Stimulated activated CD4-positive, alpha-beta T cell treated with anti-CD3 and anti-CD28 coated beads, Interleukin-12 subunit alpha, Interleukin-12 subunit beta, amount 100 ng/mL, for 24 hours (primary cell): ENCODE results near the gene GAK.

Experiments used
- DNase-seq, 2 experiments: peaks; one replicate each; pipeline ENCODE4 v3.0.0-alpha.2; 2020; ENCODE audit warnings: low read depth in 2 of 2

GAK gene

DNA sequence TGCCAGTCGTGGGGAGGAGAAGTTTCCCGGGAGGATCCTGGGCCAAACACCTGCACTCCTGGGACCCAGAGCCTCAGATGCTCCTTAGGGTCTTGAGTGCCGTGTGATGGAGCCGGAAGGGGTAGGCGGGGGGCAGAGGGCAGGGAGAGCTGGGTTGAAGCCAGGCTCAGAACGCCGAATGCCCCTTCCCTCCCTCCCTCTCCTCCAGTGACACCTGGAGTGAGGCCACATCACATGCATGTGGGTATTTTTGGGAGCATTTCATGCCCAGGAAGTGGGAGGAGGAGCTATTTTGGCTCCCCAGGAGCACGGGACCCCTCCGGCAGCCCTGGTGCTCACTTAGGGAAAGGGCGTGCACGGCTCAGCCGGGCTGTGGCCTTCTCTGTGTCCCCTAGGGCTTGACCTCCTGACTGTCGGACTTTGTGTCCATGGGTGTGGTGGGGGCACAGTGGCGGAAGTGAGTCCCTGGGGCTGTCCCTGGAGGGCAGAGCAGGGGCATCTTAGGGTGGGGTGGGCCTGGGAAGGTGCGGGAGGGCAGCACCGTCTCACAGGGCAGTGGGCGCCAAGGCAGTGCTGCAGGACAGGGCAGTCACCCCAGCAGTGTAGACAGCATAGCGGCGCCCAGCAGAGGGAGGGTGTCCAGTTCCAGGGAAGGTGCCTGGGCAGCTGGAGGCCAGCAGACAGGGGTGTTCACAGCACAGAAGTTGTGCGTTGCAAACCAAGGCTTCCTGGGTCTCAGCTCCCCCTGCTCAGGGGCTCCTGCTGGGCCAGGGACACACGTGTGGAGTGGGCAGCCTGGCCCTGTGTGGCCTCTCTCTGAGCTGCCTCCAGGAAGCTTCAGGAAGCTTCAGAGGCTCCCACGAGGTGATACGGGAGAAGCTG is 101.3 kb downstream of the GAK start:
- DNase-seq = no peak

DNA sequence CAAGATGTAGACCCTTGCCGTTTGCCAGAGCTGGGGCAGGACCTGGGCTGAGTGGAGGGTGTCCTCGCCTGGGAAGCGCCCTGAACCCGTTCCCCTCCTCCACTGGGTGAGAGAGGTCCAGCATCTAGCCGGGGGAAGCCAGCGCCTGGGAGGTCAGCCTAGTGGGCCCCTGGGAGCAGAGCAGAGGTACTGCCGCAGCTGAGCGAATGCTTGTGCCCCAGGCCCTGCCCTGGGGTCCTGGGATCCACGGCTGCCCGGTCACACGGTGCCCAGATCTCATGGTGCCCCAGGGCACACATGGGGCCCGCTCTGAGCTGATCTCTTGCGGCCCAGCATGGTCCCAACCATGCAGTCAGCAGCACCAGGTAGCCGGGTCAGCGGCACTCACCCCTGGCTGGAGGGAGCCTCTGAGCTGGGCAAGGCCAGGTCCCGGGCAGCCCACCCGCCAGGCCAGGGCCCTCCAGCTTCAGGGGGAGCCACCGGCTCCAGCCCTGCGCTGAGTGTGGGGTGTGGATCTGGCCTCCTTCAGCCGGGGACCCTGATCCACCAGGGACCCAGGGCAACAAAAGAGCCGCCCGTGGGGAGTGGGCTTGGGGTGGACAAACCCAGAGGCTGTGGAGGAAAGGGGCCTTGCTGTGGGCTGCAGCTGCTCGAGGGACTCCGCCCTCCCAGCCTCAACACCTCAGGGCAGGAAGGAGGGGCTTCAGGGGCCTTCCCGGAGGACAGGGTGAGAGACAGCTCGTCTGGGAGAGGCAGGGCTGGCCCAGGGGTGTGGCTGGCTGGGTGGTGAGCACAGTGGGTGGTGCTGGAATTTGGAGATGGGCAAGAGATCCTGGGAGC is 102.1 kb downstream of the GAK start:
- no peak for DNase-seq

DNA sequence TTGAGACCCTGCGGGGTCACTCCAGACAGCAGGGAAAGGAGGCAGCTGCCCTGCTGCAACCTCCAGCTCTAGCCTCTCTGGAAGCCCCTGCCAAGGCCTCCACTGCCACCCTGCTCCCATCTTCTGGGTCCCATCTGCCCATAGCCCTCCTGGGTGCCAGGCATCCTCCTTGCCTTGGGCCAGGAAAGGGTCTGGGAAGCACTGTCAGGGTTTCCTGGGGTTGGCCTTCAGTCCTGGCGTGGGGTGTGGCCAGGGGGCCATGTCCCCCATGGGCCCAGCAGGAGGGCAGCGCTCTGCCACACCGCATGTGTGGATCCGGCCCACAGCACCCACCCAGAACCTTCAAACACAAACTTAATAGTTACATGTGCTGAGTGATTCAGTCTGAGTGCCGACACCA is 102.8 kb downstream of the GAK start:
- no peak for DNase-seq

DNA sequence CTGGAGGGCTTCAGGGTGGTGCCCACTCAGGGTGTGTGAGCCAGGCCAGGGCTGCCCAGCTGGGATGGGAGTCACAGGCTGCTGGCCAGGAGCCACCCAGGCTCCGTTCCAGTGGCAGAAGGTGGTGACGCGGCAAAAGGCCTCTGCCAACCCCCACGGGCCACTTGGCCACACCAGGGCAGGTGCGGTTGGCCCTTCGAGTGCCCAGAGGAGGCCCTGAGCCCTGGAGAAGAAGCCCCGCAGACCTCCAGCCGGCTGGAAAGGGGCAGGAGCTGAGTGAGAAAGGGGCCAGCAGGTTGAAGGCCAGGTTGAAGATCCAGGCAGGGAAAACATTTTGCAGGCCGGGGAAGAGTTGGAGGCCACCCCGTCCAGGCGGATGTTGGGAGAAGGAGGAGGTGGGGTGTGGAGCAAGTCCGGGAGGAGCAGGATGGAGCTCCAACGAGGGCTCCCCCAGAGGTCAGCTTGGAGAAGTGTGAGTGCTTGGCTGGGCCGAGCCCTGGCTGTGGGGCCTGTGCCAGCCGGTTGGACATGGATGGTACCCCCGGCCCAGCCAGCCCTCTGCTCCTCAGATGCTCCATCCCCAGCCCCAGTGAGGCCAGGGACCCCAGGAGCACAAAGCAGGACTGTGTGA is 103.4 kb downstream of the GAK start:
- no peak for DNase-seq

DNA sequence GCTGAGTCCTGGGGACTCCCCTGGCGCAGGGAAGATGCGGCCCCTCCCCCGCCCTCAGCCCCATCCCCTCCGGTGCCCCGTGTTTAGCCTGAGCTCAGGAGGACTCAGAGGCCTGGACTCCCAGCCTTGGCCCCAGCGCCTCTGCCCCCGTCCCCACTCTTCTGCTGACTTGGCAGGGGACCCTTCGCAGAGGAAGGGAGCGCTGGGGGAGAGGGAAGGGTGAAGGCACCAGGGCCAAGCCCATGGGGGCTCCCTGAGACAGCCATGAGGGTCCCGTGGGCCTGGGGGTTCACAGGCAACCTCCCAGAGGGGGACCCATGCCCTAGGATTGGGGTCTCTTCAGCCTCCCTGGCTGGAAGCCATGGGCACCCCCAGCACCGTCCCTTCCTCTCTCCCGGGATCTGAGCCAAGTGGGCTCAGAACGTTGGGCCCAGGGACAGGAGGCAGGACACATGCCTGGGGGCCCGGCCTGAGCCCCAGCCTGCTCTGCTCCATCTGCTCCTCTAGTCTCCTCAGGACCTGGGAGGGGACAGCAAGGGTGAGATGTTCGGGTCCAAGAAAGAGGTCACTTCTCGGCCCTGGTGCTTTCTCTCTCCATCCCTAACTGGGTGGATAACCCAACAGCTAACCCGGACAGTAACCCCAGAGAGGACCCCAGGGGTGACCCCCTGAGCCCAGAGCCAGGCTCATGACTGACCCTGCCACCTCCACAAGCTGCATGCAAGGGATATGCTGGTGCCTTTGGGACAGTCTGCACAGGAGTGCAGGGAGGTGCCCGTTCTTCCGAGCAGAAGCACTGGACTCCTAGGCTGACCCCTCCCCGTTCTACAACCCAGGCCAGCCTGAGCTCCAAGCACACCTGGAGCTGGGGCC is 104.7 kb downstream of the GAK start:
- no peak for DNase-seq

DNA sequence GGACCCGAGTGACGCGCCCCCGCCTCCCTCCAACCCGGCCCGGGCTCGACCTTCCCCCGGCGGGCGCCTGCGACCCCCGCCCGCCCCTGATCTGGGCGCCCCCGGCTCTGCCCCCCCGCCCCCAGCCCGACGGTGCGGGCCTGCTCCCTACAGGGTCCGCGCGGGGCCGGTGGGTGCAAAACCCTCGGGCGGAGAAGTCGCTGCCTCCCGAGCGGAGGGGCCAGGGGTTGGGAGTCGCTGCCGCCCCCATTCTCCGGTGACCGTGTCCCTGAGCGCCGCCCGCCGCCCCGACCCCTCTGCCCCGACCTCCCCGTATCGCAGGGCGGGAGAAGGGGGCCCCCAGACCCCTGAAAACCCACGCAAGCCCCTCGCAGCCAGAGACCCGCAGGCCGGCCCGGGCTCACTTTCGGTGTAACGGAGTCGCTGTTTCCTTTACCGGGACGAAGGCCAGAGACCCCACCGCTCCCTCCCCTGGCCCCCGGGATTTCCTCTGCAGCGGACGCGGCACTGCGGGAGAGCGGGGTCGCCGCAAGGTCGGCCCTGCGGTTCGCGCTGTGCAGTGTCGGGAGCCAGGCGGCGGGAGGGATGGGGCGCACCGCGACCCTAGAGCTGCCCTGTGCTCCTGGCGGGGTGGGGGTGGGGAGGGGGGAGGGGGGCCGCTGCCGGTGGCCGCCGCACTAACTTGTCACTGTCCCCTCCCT is 105.5 kb downstream of the GAK start:
- no peak for DNase-seq

DNA sequence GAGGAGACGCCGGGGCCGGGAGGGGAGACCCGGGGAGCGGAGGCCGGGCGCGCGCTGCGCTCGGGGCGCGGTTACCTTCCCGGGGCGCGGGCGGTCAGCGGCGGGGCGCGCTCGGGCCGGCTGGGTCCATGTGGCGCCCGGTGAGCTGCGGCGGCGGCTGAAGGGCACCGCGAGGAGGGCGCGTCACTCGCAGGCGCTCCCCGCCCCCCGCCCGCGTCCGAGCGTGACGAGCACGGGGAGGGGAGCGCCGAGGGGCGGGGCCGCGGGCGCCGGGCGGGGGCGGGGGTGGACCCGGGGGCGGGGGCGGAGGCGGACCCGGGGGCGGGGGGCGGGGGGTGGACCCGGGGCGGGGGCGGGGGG is 106.2 kb downstream of the GAK start, which contains the start of gene CPLX1:
CPLX1 (minus strand) TSS at position 159 of the 360 bp plus-strand sequence. CDS start 1,607 bp downstream, outside the sequence.
- peak in 1 of 2 experiments; percentile 17 for DNase-seq

DNA sequence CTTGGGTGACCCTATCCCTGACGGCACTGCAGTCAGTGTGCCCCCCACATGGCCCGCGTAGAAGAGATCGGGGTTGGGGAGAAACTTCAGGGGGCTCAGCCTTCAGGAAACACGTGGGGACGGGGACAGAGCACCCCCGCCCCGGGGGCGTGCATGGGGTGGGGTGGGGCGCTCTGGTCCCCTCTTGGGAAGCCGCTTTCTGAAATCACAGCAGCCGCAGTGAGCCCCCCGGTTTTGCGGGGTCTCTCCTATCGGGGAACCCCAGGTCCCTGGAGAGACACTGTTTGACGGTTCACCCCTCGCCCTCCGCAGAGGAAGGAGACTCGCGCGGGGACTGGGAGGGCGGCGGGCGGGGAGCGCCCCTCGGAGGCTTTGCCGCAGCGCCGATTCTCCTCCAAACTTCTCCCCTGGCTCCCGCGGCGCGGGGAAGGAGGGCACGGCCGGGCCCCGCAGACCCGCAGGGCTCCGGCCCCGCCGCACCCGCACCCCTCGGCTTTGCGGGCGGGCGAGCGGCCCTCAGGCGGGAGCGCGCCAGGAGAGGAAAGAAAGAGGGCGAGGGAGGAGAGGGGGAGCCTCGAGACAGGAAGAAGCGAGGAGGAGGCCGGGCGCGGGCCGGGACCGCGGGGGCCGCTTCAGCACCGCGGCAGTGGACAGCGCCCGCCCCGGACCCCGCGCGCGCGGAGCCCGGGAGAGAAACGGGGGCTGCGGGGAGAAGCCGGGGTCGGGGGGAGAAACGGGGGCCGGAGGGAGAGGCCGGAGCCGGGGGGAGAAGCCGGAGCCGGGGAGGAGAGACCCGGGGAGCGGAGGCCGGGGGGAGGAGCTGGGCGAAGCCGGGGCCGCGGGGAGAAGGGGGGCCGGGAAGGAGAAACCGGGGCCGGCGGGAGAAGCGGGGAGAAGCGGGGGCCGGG is 106.8 kb downstream of the GAK start:
- DNase-seq = no peak

DNA sequence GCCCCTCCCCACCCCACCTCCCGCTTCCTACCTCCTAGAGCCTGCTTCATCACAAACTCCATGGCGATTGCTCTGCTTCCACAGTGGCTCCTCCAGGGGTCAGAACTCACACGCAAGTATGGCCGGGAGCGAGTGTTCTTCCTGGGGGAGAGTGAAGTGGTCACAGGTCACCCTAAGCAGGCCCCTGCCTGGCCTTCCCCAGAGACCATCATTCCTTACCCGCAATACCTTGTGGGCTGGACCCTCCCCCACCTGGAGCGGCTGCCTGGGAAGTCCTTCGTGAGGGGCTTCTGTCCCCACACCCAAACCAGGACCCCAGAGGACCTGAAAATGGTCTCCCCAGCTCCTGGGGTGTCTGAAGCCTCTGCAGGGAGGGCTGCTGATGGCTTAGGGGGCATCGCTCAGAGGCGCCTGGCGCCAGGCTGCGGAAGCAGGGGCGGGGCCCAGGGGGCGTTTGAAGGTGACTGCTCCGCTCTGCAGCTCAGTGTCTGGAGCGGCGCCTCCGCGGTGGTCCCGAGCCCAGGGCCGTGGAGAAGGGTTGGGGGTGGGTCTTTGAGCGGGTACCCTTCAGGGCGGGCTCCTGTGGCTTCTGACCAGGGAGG is 107.6 kb downstream of the GAK start:
- no peak for DNase-seq

DNA sequence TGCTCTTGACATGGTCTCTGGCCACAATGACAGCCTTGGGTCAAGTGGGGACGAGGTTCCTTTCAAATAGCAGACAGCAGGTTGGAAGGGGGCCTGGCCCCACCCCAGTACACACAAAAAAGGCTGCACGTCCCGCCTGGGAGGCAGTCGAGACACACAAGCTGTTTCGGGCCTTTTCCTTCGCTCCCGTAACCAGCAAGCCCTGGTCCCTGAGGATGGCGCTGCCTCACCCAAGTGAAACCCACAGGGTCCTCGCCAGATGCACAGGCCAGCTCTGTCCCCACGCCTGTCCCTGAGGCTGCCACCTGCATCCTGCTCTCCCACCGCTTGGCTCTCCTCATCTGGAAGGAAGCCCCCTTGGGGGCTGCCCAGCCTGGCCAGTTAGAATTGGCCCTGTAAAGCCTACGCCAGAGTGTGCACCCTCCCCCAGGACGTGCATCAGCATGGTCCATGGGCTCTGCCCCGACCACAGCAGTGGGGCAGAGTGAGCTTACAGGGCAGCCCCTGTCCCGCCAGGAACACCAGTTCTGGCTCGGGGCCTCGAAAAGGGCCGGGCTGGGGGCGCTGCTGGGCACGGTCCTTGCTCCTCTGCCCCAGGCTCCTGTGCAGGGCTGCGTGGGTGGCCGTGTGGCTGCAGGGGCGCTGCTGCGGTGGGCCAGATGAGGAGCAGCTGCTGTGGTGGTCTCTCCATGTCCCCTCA is 108.2 kb downstream of the GAK start:
- no peak for DNase-seq

DNA sequence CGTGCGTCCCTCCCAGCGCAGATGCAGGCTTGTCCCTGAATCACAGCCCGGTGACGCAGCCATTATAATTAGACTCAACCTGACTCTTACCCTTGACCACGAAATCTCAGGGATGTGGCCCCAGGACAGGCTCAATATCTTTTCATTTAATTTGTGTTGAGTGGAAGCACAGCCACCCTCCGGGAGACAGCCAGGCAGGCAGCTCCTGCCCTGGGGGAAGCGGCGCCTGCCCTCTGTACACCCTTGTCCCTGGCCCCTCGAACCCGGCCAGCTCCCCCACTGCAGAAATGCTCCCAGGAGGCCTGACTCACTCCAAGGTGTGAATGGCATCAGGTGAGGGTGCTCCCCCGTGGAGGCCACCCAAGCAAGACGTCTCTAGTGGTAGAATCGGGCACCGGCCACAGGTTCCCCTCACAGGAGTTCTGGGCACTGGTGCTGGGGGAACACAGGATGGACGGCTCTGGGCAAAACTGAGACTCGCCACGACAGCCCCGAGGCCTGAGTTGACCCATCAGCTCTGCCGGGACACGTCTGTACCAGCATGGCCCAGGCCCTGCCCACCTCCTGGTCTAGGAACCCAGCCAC is 108.8 kb downstream of the GAK start:
- DNase-seq = no peak

DNA sequence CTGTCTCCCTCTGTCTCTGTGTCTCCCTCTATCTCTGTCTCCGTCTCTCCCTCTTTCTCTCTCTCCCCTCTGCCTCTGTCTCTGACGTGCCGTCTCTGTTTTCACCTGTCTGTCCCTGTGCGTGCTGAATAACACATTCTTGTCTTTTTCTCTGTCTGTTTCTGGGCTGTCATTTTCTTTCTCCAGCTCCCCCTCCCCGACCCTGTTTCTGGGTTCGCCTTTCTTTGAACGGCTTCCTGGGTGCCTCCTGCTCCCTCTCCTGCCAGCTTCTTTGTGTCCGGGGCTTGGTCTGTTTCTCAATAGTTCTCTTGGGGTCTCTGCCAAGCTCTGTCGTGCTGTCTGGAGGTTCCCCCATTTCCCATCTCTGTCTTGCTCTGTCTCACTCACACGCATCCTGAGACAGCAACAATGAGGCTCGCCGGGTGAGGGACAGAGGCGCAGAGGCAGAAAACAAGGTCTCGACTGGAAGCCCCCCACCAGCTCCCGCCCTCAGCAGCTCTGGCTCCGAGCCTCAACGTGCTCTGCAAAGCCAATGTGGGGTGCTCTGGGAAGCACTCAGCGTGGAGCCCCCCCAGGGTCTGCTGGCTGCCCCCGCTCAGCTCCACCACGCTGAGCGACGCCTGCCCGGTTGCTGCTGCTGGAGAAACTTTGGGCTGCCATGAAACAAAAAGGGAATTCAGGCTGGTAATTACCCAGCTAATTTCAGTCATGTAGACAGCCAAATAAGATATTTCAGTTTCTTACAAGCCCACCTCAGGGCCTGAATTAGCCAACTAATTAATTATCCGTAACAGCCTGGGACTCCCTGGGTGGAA is 109.5 kb downstream of the GAK start:
- DNase-seq = no peak

DNA sequence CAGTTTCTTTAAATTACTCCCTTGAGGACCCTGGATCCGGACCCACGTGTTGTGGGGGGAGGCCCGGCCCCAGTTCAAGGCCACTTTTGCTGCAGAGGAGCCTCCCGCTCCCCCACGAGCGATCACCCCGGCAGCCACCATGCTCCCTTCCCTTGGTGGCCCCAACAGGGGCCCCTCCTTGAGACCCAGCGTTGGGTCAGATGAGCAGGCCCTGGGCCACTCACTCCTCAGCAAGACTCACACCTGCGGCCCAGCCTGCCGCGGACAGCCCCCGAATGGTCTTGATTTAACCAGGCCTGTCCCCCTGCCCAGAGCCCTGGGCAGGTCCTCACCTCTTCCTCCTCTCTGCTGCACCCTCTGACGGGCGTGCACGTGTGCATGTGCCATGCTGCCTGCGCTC is 110.5 kb downstream of the GAK start:
- no peak for DNase-seq

DNA sequence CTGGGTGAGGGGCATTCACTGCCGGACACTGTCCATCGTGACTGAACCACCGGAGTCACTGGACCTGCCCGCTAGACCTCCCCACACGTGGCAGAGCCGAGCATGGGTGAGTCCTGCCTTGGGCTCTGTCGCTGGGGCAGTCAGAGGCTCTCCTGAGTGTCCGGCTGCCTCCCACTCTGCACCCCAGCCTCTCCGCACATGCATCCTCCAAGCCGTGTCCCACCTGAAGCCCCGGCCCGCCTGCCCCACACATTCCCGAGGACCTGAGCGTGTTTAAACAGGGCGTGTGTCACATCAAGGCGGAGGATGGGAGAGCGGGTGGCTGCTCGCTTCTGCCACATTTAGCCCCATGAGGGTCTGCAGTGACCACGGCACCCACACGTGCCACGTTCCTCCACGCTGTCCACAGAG is 110.9 kb downstream of the GAK start:
- DNase-seq = no peak

DNA sequence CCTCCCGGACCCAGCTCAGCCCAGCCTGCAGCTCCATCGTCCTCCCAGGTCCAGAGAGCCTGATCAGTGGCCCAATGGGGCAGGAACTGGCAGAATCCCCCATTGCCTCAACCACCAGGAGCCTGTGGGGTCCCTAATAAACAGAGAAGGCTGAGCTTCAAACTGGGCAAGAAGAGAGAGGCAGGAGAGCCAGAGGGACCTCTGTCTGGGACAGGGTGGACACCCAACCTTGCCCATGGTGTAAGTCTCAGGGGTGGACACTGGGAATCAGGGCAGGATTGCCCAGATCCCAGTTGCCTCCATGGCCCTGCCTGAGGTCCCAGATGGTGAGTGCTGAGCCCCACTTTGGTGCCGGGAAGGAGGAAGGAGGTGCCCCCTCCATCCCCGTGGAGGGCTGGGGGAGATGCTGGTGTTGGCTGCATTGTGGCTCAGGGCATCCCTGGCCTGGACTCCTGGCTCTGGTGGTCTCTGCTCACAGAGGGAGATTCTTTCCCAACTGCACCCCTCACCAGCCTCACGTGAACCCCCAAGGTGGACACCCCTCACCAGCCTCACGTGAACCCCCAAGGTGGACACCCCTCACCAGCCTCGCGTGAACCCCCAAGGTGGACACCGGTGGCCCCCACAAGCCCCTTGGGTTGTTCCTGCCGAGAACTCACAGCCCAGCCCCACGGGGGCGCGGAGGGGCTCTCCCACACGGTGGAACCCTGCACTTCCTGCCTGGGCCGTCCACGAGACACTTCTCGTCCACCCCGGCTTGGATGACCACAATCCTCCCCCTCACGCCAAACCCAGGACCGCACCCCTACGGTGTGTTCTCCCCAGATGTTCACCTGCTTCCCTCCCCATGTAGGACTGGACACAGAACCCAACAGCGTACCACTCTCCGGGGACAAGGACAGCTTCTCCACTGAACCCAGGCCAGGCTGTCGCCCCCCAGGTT is 111.6 kb downstream of the GAK start:
- no peak for DNase-seq
